GM10266 (cell line): ENCODE data around the gene VKORC1L1.
"Not testable (repeated sequence)": the region's sequence is repeated elsewhere in the genome, so short reads cannot be mapped to it uniquely, and the experiment has no call there.

ENCODE experiments used
- DNase-seq: peaks from one replicate; pipeline ENCODE4 v3.0.0; 2012; ENCODE audit errors: extremely low spot score
- TF ChIP-seq, protein P1 (sequence below): IDR thresholded peaks from 2 replicates; pipeline ENCODE4 v1.5.1; 2012; ENCODE audit warnings: mild to moderate bottlenecking, low read depth; ENCODE audit not compliant: control insufficient read depth, insufficient read depth; ENCODE audit errors: missing control alignments

Gene VKORC1L1

DNA sequence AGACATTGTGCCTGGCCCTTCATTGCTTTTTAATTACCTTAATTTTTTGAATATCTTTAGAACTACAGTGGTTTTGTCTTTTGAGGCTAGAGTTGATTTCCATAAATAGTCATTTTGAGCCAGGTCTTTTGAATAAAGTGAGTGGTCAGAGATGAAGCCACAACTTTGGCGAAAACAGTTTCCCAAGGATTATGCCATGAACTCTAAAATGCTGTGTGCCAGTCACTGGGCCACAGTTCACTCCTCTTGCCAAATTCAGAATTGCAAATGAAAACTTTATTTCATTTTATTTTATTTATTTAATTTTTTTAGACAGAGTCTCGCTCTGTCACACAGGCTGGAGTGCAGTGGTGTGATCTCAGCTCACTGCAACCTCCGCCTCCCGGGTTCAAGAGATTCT, 14.2 kb upstream of the VKORC1L1 start:
- not testable (repeated sequence) for DNase-seq

- DNase-seq = not testable (repeated sequence)
Measured at GRCh38 chr7:65866244-65866643, 6.6 kb upstream of the VKORC1L1 start.

GRCh38 chr7:65867681-65868080, 5.2 kb upstream of the VKORC1L1 start:
- not testable (repeated sequence) for DNase-seq

DNA sequence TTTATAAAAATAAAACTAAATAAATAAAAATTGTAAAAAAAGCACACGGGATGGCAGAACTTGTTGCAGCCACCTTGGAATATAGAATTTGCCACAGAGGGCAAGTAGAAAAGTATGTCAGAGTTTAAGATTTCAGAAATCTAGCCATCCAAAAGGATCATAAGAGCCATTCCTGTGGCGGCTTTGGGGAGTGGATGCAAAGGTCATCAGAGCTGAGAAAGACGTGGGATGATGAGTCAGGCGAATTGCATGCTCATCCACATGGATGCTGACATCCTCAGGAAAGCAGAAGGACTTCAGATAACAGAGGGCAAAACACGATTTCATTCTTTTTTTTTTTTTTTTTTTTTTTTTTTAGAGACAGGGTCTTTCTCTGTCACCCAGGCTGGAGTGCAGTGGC, 3.6 kb upstream of the VKORC1L1 start:
- DNase-seq = not testable (repeated sequence)

DNA sequence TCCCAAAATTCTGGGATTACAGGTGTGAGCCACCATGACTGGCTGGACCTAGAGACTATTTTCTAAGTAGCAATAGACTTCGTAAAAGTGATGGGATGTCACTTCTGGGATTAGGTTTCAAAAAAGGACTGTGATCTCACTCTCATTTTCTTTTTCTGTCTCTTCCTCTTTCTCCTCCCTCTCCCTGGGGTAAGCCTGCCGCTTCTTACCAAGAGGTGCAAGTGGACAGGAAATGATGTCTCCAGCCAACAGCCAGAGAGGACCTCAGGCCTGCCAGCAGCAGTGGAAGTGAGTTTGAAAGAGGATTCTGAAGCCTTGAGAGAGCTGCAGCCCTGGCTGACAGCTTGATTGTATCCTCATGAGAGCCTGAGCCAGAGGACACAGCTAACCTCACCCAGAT, 1.4 kb upstream of the VKORC1L1 start:
- DNase-seq = not testable (repeated sequence)

- DNase-seq = peak; percentile 5
Measured at GRCh38 chr7:65873582-65874193, 814 bp downstream of the VKORC1L1 start.

GRCh38 chr7:65875715-65876114, 2.8 kb downstream of the VKORC1L1 start:
- DNase-seq = not testable (repeated sequence)

GRCh38 chr7:65879292-65880153, 6.6 kb downstream of the VKORC1L1 start:
- not testable (repeated sequence) for DNase-seq

DNA sequence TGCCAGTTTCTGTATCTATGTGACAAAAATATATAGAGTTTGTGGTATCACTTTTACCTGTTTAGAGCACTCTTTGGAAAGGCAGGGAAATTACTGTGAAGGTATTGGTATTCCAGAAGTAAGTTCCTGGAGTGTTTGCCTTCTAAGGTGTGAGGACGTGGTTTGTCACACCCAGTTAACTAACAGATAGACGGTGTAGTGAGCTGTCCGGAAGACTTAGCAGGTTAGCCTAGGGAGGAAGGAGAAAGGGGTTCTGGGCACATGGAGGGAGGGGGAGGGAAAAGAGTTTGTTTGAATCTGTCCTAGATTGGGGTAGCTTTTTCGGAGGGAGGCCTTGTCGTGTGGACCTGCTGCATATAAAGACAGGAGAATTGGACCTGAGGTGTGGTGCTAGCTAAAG, 7.4 kb downstream of the VKORC1L1 start:
- DNase-seq = not testable (repeated sequence)

DNA sequence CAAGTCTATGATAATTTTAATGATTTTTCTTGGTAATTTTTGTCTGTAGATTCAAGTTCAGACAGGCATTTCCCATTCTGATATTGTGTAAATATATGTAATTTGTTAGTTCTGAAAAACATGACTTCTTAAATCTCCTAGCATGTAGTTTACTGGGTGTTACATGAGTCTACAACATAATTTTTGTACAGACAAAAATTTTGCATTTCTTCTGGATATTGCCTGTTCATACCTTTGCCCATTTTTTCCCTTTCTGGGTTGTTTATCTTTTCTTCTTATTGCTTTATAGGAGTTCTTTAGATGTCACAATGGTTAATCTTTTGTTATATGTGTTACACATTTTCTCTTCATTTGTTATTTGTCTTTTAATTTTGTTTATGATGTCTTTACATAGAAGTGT, 12.1 kb downstream of the VKORC1L1 start:
- DNase-seq = not testable (repeated sequence)

DNA sequence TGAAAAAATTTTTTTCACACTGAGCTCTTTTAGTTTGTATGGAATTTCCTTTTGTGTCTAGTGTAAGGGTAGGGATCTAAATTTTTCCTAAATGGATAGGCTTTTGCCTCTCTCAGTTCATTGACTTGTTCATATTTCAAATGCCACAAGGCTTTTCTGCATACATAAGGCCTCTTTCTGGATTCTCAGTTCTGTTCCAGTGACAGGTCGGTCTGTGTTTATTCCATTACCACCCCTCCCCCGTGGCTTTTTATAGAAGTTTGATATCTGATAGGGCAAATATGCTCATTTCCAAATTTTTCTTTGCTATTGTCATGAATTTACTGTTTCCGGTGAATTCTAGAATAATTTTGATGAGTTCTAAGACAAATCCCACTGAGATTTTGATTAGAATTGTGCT, 12.7 kb downstream of the VKORC1L1 start:
- not testable (repeated sequence) for DNase-seq

DNA sequence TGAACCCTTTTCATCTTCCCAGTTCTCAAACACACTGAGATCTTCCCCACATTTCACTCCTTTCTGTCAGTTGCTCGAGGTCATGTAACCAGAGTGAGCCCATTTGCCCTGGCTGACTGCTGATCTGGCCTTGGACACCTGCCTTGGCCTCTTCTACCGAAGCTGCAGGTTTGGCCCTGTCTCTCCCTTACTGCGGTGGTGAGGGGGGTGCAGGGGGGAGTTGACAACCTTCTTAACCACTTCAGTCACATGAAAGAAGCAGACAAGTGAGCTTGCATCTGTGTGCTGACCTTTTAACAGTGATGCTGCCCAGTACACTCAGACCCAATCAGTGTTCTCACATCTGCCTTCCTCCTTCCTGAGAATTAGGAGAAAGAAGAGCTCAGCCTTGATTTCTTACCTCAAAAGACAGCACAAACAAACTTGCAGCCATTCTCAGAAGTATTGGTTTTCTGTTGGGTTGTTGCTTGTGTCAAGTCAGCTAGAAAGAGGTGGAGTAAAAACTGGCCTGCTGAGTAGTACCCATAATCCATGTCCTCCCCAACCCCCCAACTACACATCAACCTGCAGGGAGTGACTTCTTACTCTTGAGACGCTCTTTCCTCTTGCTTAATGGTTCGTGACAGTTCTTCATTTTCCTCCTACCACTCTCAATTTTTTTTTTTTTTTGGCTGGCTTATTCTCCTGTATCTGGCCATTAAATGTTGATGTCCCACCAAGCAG, 15.7 kb downstream of the VKORC1L1 start:
- not testable (repeated sequence) for DNase-seq

DNA sequence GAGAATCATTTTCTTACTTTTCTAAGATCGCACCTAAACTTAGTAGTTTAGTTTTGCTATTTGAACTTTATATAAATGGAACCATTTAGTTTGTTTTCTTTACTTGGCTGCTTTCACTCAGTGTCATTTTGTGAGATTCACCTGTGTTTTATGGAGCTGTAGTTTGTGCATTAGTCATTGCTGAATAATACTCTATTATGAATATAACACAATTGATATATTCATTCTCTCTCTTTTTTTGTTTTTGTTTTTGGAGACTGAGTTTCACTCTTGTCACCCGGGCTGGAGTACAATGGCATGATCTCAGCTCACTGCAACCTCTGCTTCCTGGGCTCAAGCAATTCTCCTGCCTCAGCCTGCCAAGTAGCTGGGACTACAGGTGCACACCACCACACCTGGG, 16.8 kb downstream of the VKORC1L1 start:
- not testable (repeated sequence) for DNase-seq

DNA sequence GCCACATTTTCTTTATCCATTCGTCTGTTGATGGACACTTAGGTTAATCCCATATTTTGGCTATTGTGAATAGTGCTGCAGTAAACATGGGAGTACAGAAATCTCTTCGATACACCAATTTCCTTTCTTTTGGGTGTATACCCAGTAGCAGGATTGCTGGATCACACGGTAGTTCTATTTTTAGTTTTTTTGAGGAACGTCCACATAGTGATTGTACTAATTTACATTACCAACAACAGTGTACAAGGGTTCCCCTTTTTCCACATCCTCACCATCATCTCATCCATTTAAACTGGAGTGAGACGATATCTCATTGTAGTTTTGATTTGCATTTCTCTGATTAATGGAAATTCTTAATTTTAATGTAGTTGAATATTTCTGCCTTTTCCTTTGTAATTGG, 19.3 kb downstream of the VKORC1L1 start:
- no peak for DNase-seq
- TF ChIP-seq, protein P1, sequence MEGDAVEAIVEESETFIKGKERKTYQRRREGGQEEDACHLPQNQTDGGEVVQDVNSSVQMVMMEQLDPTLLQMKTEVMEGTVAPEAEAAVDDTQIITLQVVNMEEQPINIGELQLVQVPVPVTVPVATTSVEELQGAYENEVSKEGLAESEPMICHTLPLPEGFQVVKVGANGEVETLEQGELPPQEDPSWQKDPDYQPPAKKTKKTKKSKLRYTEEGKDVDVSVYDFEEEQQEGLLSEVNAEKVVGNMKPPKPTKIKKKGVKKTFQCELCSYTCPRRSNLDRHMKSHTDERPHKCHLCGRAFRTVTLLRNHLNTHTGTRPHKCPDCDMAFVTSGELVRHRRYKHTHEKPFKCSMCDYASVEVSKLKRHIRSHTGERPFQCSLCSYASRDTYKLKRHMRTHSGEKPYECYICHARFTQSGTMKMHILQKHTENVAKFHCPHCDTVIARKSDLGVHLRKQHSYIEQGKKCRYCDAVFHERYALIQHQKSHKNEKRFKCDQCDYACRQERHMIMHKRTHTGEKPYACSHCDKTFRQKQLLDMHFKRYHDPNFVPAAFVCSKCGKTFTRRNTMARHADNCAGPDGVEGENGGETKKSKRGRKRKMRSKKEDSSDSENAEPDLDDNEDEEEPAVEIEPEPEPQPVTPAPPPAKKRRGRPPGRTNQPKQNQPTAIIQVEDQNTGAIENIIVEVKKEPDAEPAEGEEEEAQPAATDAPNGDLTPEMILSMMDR = no peak

- DNase-seq = no peak
Measured at GRCh38 chr7:65892835-65893234, 20.0 kb downstream of the VKORC1L1 start.

More at GRCh38 chr7:65892835-65893234, 20.0 kb downstream of the VKORC1L1 start:
- TF ChIP-seq, protein P1 = no peak
